Caki2 (cell line): ENCODE measurements around the gene ZFP1. TPM values are rescaled to one million over a fixed set of nuclear protein-coding genes. Genes with fewer than 3 reads are reported as not detected.
"Not testable (repeated sequence)": the region's sequence is repeated elsewhere in the genome, so short reads cannot be mapped to it uniquely, and the experiment has no call there.

Experiments
- DNase-seq: peaks from one replicate; pipeline ENCODE4 v3.0.0-alpha.2; 2015; ENCODE audit warnings: low read depth
- in situ Hi-C: cut with HindIII; loops from 2 replicates; pipeline ENCODE4 v1.10.0; 2016; ENCODE audit warnings: low sequenced_read_pairs, low pct_unique_long_range_greater_than_20kb, mixed read lengths
- total RNA-seq: library from RNA; depleted of rRNA; stranded (reverse); fragments of >200 nt; shearing (Covaris generic); gene quantifications from 2 replicates; pipeline ENCODE4 v1.2.3, GENCODE V29; 2014; ENCODE audit warnings: low replicate concordance; rRNA removed

ZFP1 gene
- total RNA-seq, 1 experiment from 2014 or later, result 14.4 TPM

- DNase-seq, result no peak
- in situ Hi-C loops, result no loop called here
Observed at GRCh38 chr16:75209944-75210343, 61.6 kb downstream of the ZFP1 start.

DNA sequence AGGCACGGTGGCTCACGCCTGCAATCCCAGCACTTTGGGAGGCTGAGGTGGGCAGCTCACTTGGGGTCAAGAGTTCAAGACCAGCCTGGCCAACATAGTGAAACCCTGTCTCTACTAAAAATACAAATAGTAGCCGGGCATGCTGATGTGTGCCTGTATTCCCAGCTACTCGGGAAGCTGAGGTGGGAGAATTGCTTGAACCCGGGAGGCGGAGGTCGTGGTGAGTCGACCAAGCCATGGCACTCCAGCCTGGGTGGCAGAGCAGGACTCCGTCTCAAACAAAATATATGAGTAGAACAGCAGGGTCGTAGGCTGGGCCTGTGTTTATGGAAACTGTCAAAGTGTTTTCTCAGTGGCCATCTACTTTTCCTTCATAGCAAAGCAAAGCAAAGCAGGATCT, 63.0 kb downstream of the ZFP1 start:
- in situ Hi-C loops, result not testable (repeated sequence)

DNA sequence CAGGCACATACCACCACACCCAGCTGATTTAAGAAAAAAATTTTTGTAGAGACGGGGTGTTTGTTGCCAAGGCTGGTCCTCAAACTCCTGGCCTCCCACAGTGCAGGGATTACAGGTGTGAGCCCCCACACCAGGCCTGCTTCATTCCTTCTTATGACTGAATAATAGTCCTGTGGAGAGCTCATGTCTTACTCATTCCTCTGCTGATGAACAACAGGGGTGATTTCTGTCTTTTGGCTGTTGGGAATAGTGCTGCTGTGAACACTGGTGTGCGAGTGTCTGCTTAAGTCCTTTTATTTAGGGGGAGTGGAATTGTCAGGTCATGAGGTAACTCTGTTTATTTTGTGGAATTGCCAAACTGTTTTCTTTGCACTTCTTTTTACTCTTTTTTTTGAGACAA, 67.8 kb downstream of the ZFP1 start:
- DNase-seq, result no peak
- in situ Hi-C loops, result no loop called here

More for the DNA sequence above, 63.0 kb downstream of the ZFP1 start:
- DNase-seq, result not testable (repeated sequence)

DNA sequence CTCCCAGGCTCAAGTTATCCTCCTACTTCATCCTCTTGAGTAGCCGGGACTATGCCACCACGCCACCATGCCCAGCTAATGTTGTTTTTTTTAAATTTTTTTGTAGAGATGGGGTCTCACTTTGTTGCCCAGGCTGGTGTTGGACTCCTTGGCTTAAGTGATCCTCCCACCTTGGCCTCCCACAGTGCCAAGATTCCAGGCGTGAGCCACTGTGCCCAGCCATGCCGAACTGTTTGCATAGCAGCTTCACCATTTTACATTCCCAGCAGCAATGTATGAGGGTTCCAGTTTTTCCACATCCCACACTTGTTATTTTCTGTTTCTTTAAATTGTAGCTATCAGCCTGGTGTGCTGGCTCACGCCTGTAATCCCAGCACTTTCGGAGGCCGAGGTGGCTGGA, 68.3 kb downstream of the ZFP1 start:
- in situ Hi-C loops, result no loop called here
- DNase-seq, result no peak

DNA sequence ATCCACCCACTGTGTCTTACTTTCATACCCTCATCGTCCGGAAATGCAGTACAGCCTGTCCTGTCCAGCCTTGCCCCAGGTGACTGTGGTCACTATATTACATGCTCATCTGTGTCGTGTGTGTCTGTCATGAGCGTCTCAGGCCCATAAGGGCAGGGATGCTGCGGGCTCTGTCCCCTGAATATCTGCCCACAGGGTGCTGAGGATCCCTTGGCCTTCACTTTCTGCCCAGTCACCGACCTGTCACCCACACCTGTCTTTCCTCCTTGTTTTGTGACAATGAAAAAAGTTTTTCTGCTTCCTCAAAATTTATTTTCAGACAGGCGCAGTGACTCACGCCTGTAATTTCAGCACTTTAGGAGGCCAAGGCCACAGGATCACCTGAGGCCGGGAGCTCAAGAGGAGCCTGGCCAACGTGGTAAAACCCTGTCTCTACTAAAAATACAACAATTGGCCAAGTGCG, 69.1 kb downstream of the ZFP1 start:
- no peak for DNase-seq
- in situ Hi-C loops, result no loop called here

- in situ Hi-C loops, result no loop called here
Observed at GRCh38 chr16:75218256-75219076, 70.1 kb downstream of the ZFP1 start, which contains the start of gene CTRB1. TSS of gene CTRB1 (plus strand) at chr16:75218988. CDS start at chr16:75219008, 20 bp downstream.

DNA sequence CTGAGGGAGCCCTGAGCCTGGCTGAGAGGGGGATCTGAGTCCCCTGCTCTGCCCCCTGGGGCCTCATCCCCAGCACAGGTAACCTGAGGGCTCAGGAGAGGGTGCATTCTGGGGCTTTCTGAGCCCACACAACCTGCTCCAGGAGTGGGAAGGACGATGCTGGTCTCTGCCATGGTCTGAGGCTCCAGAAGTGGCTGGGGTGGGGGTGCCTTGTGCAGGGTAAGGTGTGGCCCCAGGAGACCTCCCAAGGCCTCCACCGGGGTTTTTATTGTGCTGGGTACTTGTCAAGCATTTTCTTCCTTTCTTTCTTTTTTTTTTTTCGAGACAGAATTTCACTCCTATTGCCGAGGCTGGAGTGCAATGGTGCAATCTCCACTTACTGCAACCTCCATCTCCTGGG, 70.8 kb downstream of the ZFP1 start:
- in situ Hi-C loops, result no loop called here
- no peak for DNase-seq

More at GRCh38 chr16:75218256-75219076, 70.1 kb downstream of the ZFP1 start, which contains the start of gene CTRB1:
- no peak for DNase-seq

GRCh38 chr16:75219838-75220237, 71.5 kb downstream of the ZFP1 start:
- in situ Hi-C loops, result no loop called here

More at GRCh38 chr16:75219838-75220237, 71.5 kb downstream of the ZFP1 start:
- no peak for DNase-seq

Other genes with a start within 250 kb of the ZFP1 start
- 15.8 and 24.2 TPM in 2 replicates for gene WDR59, start 163.4 kb upstream of the ZFP1 start, total RNA-seq
- gene ZNRF1, start 149.5 kb upstream of the ZFP1 start, total RNA-seq, result 66.7 and 104 TPM in 2 replicates
- gene LDHD, start 31.7 kb upstream of the ZFP1 start, total RNA-seq, result 0.95 and 1.8 TPM in 2 replicates
- gene CTRB2, start 58.6 kb downstream of the ZFP1 start, total RNA-seq, result not detected in 2 replicates
- gene CTRB1, start 70.5 kb downstream of the ZFP1 start, total RNA-seq, result not detected in 2 replicates
- gene BCAR1, start 103.1 kb downstream of the ZFP1 start, total RNA-seq, result 85.7 and 94.2 TPM in 2 replicates